ENCODE results near the gene NSL1.
"Not testable (repeated sequence)": the region's sequence is repeated elsewhere in the genome, so short reads cannot be mapped to it uniquely, and the experiment has no call there.

Gene NSL1

DNA sequence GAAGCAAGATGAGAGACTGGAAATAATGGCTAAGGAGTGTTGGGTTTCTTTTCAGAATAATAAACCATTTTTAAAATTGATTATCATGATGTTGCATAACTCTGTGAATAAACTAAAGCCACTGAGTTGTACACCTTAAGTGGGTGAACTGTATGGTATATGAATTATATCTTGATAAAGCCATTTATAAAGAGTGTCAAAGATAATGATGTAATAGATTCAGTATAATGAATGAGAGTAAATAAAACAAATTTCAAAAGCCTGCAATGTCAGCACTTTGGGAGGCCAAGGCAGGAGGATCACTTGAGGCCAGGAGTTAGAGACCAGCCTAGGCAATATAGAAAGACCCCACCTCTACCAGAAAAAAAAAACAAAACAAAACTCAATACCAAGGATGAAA is 16.3 kb downstream of the NSL1 start:
- ChIA-PET POLR2A (no interaction called here), CTCF (interaction anchor here (1.8 to 3.9 kb wide), 3 partner anchors 110 to 298 kb away, joined by 4 to 28 read pairs (median 8); no protein-coding TSS in a partner anchor)
- DNase-seq (ENCODE audit: extremely low spot score), result no peak
- TF ChIP-seq, protein P1, sequence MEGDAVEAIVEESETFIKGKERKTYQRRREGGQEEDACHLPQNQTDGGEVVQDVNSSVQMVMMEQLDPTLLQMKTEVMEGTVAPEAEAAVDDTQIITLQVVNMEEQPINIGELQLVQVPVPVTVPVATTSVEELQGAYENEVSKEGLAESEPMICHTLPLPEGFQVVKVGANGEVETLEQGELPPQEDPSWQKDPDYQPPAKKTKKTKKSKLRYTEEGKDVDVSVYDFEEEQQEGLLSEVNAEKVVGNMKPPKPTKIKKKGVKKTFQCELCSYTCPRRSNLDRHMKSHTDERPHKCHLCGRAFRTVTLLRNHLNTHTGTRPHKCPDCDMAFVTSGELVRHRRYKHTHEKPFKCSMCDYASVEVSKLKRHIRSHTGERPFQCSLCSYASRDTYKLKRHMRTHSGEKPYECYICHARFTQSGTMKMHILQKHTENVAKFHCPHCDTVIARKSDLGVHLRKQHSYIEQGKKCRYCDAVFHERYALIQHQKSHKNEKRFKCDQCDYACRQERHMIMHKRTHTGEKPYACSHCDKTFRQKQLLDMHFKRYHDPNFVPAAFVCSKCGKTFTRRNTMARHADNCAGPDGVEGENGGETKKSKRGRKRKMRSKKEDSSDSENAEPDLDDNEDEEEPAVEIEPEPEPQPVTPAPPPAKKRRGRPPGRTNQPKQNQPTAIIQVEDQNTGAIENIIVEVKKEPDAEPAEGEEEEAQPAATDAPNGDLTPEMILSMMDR (IDR thresholded peaks at IDR 0.05; ENCODE audit: control extremely low read depth, extremely low read depth, low read depth, missing control alignments), result no peak

DNA sequence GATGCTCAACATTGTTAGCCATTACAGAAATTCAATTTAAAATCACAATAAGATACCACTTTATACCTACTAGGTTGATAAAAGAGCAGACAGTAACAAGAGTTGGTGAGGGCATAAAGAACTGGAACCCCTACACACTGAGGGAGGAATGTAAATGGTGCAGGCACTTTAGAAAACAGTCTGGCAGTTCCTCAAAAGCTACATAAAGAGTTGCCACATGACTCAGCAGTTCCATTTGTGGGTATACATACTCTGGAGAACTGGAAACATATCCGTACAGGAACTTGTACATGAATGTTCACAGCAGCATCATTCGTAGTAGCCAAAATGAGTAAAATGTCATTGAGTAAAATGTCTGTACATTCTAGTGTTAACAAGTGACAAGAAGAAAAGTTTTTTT is 17.0 kb downstream of the NSL1 start:
- POLR2A ChIA-PET, result no interaction called here
- no peak for DNase-seq (ENCODE audit: extremely low spot score)
- CTCF ChIA-PET, result interaction anchor here (3.9 kb wide), 1 partner anchor 110 kb away, joined by 28 read pairs; no protein-coding TSS in a partner anchor
- TF ChIP-seq, protein P1 (IDR thresholded peaks at IDR 0.05; ENCODE audit: control extremely low read depth, extremely low read depth, low read depth, missing control alignments), result no peak

DNA sequence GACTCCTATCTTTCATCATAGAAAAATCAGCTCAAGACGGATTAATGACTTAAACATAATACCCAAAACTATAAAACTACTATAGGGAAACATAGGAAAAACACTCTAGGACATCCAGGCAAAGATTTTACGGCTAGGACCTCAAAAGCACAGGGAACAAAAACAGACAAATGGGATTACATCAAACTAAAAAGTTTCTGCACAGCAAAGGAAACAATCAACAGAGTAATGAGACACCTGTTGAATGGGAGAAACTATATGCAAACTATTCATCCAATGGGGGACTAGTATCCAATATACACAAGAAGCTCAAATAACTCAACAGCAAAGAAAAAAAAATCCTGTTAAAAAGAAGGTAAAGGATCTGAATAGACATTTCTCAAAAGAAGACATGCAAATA is 18.6 kb downstream of the NSL1 start:
- POLR2A ChIA-PET, result no interaction called here
- TF ChIP-seq, protein P1 (IDR thresholded peaks at IDR 0.05; ENCODE audit: control extremely low read depth, extremely low read depth, low read depth, missing control alignments), result no peak
- no peak for DNase-seq (ENCODE audit: extremely low spot score)
- CTCF ChIA-PET, result interaction anchor here (0.6 to 3.5 kb wide), 6 partner anchors 8 to 108 kb away, joined by 3 to 13 read pairs (median 6); no protein-coding TSS in a partner anchor

DNA sequence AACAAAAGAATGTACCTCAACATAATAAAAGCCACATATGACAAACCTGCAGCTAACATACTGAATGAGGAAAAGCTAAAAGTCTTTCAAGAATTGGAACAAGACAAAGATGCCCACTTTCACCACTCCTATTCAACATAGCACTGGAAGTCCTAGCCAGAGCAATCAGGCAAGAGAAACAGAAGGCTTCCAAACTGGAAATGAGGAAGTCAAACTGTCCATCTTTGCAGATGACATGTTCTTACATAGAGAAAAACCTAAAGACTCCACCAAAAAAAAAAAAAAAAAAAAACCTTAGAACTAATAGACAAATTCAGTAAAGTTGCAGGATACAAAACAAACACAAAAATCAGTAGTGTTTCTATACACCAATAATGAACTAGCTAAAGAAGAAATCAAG is 20.2 kb downstream of the NSL1 start:
- DNase-seq (ENCODE audit: extremely low spot score), result no peak
- CTCF ChIA-PET, result interaction anchor here (0.7 to 3.5 kb wide), 9 partner anchors 10 to 315 kb away, joined by 3 to 13 read pairs (median 5); partner anchors contain the start of gene BATF3
- TF ChIP-seq, protein P1 (IDR thresholded peaks at IDR 0.05; ENCODE audit: control extremely low read depth, extremely low read depth, low read depth, missing control alignments), result no peak
- POLR2A ChIA-PET, result no interaction called here

DNA sequence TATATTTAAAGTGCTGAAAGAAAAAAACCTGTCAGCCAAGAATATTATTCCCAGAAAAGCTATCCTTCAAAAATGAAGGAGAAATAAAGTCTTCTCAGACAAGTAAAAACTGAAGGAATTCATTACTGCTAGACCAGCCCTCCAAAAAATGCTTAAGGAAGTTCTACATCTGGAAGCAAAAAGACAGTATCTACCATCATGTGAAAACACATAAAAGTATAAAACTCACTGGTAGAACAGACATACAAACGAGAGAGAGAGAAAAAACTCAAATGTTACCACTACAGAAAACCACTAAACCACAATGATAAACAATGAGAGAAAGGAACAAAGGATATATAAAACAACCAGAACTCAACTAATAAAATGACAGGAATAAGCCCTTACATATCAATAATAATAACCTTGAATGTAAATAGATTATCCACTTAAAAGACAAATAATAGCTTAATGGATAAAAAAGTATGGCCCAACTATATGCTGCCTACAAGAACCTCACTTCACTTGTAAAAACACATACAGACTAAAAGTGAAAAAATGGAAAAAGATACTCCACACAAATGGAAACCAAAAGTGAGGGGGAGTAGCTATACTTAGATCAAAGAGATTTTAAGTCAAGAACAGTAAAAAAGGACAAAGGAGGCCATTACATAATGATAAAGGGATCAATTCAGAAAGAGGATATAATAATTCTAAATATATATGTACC is 22.0 kb downstream of the NSL1 start:
- CTCF ChIA-PET, result interaction anchor here (1.0 to 3.5 kb wide), 11 partner anchors 10 to 313 kb away, joined by 3 to 16 read pairs (median 7); no protein-coding TSS in a partner anchor
- POLR2A ChIA-PET, result no interaction called here
- TF ChIP-seq, protein P1 (IDR thresholded peaks at IDR 0.05; ENCODE audit: control extremely low read depth, extremely low read depth, low read depth, missing control alignments), result no peak
- DNase-seq (ENCODE audit: extremely low spot score), result no peak

DNA sequence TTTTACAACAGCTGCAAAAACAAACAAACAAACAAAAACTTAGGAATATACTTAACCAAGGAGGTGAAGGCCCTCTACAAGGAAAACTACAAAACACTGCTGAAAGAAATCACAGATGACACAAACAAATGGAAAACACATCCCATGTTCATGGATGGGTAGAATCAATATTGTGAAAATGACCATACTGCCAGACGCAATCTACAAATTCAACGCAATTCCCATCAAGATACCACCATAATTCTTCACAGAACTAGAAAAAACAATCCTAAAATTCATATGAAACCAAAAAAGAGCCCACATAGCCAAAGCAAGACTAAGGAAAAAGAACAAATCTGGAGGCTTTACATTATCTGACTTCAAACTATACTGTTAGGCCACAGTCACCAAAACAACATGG is 24.8 kb downstream of the NSL1 start:
- POLR2A ChIA-PET; DNase-seq (ENCODE audit: extremely low spot score): not testable (repeated sequence)
- CTCF ChIA-PET, result interaction anchor here (1.0 kb wide), 2 partner anchors 102 to 311 kb away, joined by 3 read pairs; no protein-coding TSS in a partner anchor

DNA sequence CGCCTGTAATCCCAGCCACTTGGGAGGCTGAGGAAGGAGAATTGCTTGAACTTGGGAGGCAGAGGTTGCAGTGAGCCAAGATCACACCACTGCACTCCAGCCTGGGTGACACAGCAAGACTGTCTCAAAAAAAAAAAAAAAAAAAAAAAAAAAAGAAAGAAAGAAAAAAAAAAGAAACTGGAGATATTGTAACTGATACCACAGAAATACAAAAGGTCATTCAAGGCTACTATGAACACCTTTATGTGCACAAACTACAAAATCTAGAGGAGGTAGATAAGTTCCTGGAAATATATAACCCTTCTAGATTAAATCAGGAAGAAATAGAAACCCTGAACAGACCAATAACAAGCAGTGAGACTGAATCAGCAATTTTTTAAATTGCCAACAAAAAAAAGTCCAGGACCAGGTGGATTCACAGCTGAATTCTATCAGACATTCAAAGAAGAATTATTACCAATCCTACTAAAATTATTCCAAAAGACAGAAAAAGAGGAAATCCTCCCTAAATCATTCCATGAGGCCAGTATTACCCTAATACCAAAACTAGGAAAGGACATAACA is 26.8 kb downstream of the NSL1 start:
- CTCF ChIA-PET, result interaction anchor here (1.0 to 2.7 kb wide), 4 partner anchors 10 to 100 kb away, joined by 3 to 8 read pairs (median 4); no protein-coding TSS in a partner anchor
- DNase-seq (ENCODE audit: extremely low spot score); POLR2A ChIA-PET: not testable (repeated sequence)

Measured in GM10248 (cell line).